PC-9 (cell line): ENCODE data around the gene SLC6A6. TPM values are rescaled to one million over a fixed set of nuclear protein-coding genes. Genes with fewer than 3 reads are reported as not detected.

Source experiments
- BruUV-seq: library from RNA; stranded (reverse); fragments of 400-500 nt; replicated peaks from 2 replicates; lab custom pipeline; 2021; lab: Mats Ljungman, UMichigan
- CTCF ChIA-PET: fragments of 300-600 bp; sonication (Branson Sonifier 250); formaldehyde crosslinking; loops from one replicate; lab custom pipeline; 2022; ENCODE audit warnings: antibody characterized with exemption; lab: Charles Lee
- POLR2A ChIA-PET: fragments of 300-600 bp; sonication (Branson Sonifier 250); formaldehyde crosslinking; loops from one replicate; lab custom pipeline; 2022; ENCODE audit warnings: antibody characterized with exemption; ENCODE audit not compliant: unreplicated experiment; lab: Charles Lee
- DNase-seq, 2 experiments: peaks; one replicate each; pipeline versions ENCODE4 v3.0.0 to v3.0.0-alpha.2; 2015 to 2022; ENCODE audit warnings: mixed read lengths in 1 of 2
- H2AFZ ChIP-seq: fragments of 200-600 bp; sonication (generic); 2 replicates; pipeline ENCODE4 v1.8.1; 2017; ENCODE audit warnings: antibody characterized with exemption
- H3F3A ChIP-seq: fragments of 200-600 bp; sonication (generic); 2 replicates; pipeline ENCODE4 v1.8.1; 2017; ENCODE audit warnings: antibody characterized with exemption, mild to moderate bottlenecking, low read depth; ENCODE audit not compliant: insufficient read depth
- H3K27ac ChIP-seq: fragments of 200-600 bp; sonication (generic); 2 replicates; pipeline ENCODE4 v1.6.1; 2016; ENCODE audit warnings: mixed run types
- H3K27me3 ChIP-seq: fragments of 200-600 bp; sonication (generic); 2 replicates; pipeline ENCODE4 v1.6.1; 2016; ENCODE audit warnings: low read depth, mixed run types; ENCODE audit not compliant: insufficient read depth
- H3K36me3 ChIP-seq: fragments of 200-600 bp; sonication (generic); 2 replicates; pipeline ENCODE4 v1.6.1; 2016; ENCODE audit warnings: low read depth, mixed run types
- H3K4me1 ChIP-seq: fragments of 200-600 bp; sonication (generic); replicated peaks from 2 replicates; pipeline ENCODE4 v1.6.1; 2016; ENCODE audit warnings: mixed run types; ENCODE audit not compliant: insufficient read depth
- H3K4me2 ChIP-seq: fragments of 200-600 bp; sonication (generic); 2 replicates; pipeline ENCODE4 v1.6.1; 2017; ENCODE audit warnings: mixed run types
- H3K4me3 ChIP-seq: fragments of 200-600 bp; sonication (generic); 2 replicates; pipeline ENCODE4 v1.6.1; 2016; ENCODE audit warnings: mixed run types
- H3K79me2 ChIP-seq: fragments of 200-600 bp; sonication (generic); 2 replicates; pipeline ENCODE4 v1.6.1; 2017; ENCODE audit warnings: low read depth, mixed run types
- H3K9me2 ChIP-seq: fragments of 200-600 bp; sonication (generic); 2 replicates; pipeline ENCODE4 v1.8.1; 2017; ENCODE audit warnings: mild to moderate bottlenecking; ENCODE audit not compliant: insufficient read depth
- H3K9me3 ChIP-seq: fragments of 200-600 bp; sonication (generic); 2 replicates; pipeline ENCODE4 v1.8.1; 2016; ENCODE audit warnings: low read depth; ENCODE audit not compliant: insufficient read depth
- H4K20me1 ChIP-seq: fragments of 200-600 bp; sonication (generic); 2 replicates; pipeline ENCODE4 v1.8.1; 2017; ENCODE audit not compliant: insufficient read depth
- CTCF ChIP-seq: fragments of 200-600 bp; sonication (generic); conservative IDR thresholded peaks from 2 replicates; pipeline ENCODE4 v1.6.1; 2017; ENCODE audit warnings: mixed run types, antibody characterized with exemption, mild to moderate bottlenecking, moderate library complexity
- EZH2 ChIP-seq: fragments of 200-600 bp; sonication (generic); IDR thresholded peaks from 2 replicates; pipeline ENCODE4 v1.8.0; 2017; ENCODE audit warnings: antibody characterized with exemption, low read depth
- intact Hi-C: fragments of 100-400 bp; cut with micrococcal nuclease; formaldehyde crosslinking; loops from one replicate; pipeline ENCODE4 v1.10.0; 2022; ENCODE audit not compliant: unreplicated experiment
- total RNA-seq: library from RNA; stranded (reverse); gene quantifications from 2 replicates; pipeline ENCODE4 v1.2.3, GENCODE V29; 2021

Gene SLC6A6
- total RNA-seq, 1 experiment from 2014 or later = 122 TPM

GRCh38 chr3:14363991-14364390 lies 38.4 kb upstream of the SLC6A6 start:
- DNase-seq = no peak
- Histone ChIP-seq H3K79me2 (no peaks in the 10 kb centered on the region), H3K4me1 (no peaks in the 10 kb centered on the region; the same call in 1 of the 2 replicates), H3K27me3 (no peaks in the 10 kb centered on the region), H3K4me2 (no peak overlapping the region), H3K27ac (no peak overlapping the region), H2AFZ (no peak overlapping the region), H3F3A (no peaks in the 10 kb centered on the region), H3K36me3 (no peaks in the 10 kb centered on the region), H3K9me3 (no peaks in the 10 kb centered on the region), H3K4me3 (no peak overlapping the region), H3K9me2 (no peaks in the 10 kb centered on the region), H4K20me1 (no peaks in the 10 kb centered on the region)
- ChIA-PET CTCF (no interaction called here), POLR2A (no interaction called here)
- TF ChIP-seq EZH2 (no peak), CTCF (no peak)
- intact Hi-C loops = no loop called here
- no TSS peak for BruUV-seq

GRCh38 chr3:14364580-14365292 lies 37.7 kb upstream of the SLC6A6 start:
- H3K27ac ChIP-seq = no peak overlapping the region
- TF ChIP-seq EZH2 = no peak
- TF ChIP-seq CTCF = no peak
- no peaks in the 10 kb centered on the region for H4K20me1 ChIP-seq
- ChIA-PET POLR2A (no interaction called here), CTCF (no interaction called here)
- no peaks in the 10 kb centered on the region for H3K9me2 ChIP-seq
- intact Hi-C loops = no loop called here
- no peak for DNase-seq
- peaks cover 7% of the 10 kb centered on the region for H3K4me1 ChIP-seq
- no peaks in the 10 kb centered on the region for H3K9me3 ChIP-seq
- peaks cover 6% of the 10 kb centered on the region; the same call in 1 of the 2 replicates for H3F3A ChIP-seq
- H3K27me3 ChIP-seq = no peaks in the 10 kb centered on the region
- H3K4me3 ChIP-seq = no peak overlapping the region
- H3K4me2 ChIP-seq = no peak overlapping the region
- no peaks in the 10 kb centered on the region for H3K36me3 ChIP-seq
- H2AFZ ChIP-seq = no peak overlapping the region
- BruUV-seq = no TSS peak
- no peaks in the 10 kb centered on the region for H3K79me2 ChIP-seq

- POLR2A ChIA-PET = interaction anchor here (0.8 kb wide), 1 partner anchor 862 kb away, joined by 3 read pairs; no protein-coding TSS in a partner anchor
- TF ChIP-seq EZH2 (no peak), CTCF (no peak)
- no peaks in the 10 kb centered on the region for H3K79me2 ChIP-seq
- H3K9me2 ChIP-seq = no peaks in the 10 kb centered on the region
- no peak overlapping the region for H2AFZ ChIP-seq
- intact Hi-C loops = no loop called here
- H3K4me2 ChIP-seq = no peak overlapping the region
- no peaks in the 10 kb centered on the region for H4K20me1 ChIP-seq
- no peak for DNase-seq
- no peaks in the 10 kb centered on the region for H3K36me3 ChIP-seq
- H3K9me3 ChIP-seq = no peaks in the 10 kb centered on the region
- no peak overlapping the region for H3K27ac ChIP-seq
- no TSS peak for BruUV-seq
- CTCF ChIA-PET = no interaction called here
- peaks cover 21% of the 10 kb centered on the region; the same call in 1 of the 2 replicates for H3F3A ChIP-seq
- peaks cover 22% of the 10 kb centered on the region for H3K4me1 ChIP-seq
- no peak overlapping the region for H3K4me3 ChIP-seq
- no peaks in the 10 kb centered on the region for H3K27me3 ChIP-seq
Observed at GRCh38 chr3:14366248-14366647, 36.2 kb upstream of the SLC6A6 start.
